DMS 273 (cell line): ENCODE data around the gene CD151.

Experiments
- DNase-seq: peaks from one replicate; lab custom pipeline; 2025; ENCODE audit not compliant: unreplicated experiment; lab: John Stamatoyannopoulos, UW

CD151 gene

DNA sequence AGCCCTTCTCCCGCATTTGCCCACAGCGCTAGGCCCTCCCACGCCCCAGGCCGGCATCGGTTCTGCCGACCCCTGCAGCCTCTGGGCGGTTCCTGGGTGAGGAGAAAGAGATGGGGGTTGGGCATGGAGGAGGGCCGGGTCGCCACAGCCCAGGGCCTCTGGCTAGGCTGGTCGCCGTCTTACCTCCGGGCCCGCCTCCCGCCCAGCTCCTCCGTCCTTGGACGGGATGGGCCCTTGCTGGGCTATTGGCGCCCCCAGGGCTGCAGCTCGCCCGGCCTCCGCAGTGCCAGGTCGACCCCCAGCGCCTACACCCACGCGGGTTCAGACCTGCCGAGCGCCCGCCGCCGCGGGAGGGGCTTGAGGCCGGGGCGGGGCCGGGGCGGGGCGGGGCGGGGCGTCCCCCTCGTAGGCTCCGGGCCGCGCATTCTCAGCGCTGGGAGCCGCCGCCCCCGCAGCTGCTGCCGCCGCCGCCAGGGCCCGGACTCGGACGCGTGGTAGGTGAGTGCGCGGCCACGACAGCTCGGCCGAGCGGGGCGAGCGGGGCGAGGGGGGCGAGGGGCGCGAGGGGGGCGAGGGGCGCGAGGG lies at the start of gene CD151:
CD151 (plus strand) TSS at position 424 of the 585 bp plus-strand sequence. CDS start 3,118 bp downstream, outside the sequence.
- DNase-seq = peak; percentile 83

DNA sequence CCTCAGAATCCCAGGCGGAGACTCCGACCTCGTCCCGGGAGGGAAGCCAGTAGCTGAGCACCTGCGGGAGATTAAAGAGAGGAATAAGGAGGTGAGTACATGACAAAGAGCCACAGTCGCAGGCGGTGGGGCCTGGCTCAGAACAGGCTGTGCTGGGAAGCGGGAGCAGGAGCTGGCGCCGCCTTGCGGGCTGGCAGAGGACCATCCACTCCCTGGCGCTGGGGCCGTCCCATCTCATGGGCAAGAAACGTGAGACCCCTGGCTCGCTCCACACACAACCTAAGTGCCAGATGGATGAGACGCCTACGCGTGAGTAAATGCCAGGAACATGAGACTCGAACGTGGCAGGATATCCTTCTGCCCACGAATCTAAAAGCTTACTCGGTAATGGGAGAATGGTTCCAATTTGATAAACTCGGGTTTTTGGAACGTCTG lies 49.2 kb upstream of the CD151 start:
- DNase-seq = peak; percentile 97

- DNase-seq = peak; percentile 73
Observed at GRCh38 chr11:786235-787083, 46.3 kb upstream of the CD151 start.

GRCh38 chr11:787084-787675 lies 45.6 kb upstream of the CD151 start:
- DNase-seq = no peak

GRCh38 chr11:788009-788640 lies 44.6 kb upstream of the CD151 start:
- DNase-seq = no peak

GRCh38 chr11:788953-789940 lies 43.5 kb upstream of the CD151 start:
- DNase-seq = no peak

GRCh38 chr11:789943-790342 lies 42.8 kb upstream of the CD151 start, which contains the start of gene CEND1:
CEND1 (minus strand) TSS chr11:790090; CDS start chr11:788576, 1,514 bp downstream.
- DNase-seq = peak; percentile 81

GRCh38 chr11:790721-791564 lies 41.8 kb upstream of the CD151 start:
- peak; percentile 79 for DNase-seq

DNA sequence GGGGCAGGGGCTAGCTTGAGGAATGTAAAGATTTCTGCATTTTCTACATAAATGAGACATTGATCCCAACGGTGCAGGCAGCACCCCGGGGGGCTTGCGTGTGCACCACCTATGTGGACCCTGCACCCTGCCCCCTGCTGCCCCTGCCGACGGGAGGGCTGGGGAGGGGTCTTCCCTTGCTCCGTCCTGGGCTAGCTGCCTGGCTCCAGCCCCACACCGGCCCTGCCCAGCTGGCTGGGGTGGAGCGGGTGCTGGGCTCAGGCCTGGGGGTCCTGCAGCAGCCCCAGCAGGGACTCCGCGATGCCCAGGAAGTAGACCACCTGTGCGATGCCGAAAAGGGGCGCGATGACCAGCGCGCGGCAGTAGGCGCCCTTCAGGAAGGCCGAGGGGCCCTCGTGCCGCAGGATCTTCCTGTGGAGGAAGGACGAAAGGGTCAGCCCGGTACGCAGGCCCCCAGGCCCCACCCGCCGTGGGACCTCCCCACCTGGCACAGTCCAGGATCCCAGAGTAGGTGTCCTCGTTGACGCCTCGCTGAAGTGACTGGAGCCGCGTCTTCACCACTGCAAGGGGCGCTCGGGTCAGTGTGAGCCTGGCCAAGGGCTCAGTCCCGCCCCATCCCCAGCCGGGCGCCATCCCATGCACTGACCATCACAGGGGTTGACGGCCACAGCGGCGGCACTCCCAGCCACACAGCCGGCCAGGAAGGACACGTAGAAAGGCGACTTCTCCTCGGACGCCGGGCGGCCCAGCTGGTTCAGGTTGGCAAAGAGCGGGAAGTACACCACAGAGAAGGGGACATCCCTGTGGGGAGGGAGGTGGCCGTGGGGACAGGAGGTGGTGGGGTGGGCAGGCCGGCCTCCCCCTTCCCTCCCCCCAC lies 40.9 kb upstream of the CD151 start:
- no peak for DNase-seq

DNA sequence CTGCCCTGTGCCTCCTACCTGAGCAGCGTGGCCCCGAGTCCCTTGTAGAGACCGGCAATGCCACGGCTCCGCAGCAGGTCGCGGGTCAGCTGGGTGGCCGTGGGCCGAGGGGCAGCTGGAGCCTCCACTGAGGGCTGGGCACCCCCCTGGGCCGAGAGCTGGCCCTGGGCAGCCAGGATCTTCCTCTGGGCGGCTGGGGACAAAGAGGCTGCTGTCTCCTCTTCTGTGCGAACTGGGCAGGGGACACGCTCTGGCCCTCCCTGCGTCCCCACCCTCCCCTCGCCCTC lies 40.3 kb upstream of the CD151 start:
- DNase-seq = no peak

GRCh38 chr11:792873-793272 lies 39.9 kb upstream of the CD151 start:
- no peak for DNase-seq

DNA sequence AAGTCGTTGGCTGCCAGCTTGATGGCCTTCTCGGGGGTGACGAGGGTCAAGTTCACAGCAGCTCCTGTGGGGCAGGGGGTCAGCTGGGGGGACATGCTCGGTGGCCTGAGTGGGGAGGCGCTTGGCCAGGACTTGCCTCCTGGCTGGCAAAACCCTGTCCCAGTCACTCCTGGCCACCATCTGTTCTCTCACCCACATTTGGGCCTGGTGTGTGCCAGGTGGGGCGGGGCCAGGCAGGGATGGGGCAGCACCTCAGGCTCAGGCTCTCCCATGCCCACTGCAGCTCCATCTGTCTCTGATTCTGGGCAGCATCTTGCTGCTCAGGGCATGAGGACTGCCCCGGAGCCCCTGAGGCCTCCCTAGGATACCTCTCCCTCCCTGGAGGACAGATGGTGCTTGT lies 39.2 kb upstream of the CD151 start:
- peak; percentile 95 for DNase-seq

GRCh38 chr11:794013-794765 lies 38.6 kb upstream of the CD151 start:
- DNase-seq = peak; percentile 67

- DNase-seq = peak; percentile 81
Observed at GRCh38 chr11:794766-795633, 37.8 kb upstream of the CD151 start.

DNA sequence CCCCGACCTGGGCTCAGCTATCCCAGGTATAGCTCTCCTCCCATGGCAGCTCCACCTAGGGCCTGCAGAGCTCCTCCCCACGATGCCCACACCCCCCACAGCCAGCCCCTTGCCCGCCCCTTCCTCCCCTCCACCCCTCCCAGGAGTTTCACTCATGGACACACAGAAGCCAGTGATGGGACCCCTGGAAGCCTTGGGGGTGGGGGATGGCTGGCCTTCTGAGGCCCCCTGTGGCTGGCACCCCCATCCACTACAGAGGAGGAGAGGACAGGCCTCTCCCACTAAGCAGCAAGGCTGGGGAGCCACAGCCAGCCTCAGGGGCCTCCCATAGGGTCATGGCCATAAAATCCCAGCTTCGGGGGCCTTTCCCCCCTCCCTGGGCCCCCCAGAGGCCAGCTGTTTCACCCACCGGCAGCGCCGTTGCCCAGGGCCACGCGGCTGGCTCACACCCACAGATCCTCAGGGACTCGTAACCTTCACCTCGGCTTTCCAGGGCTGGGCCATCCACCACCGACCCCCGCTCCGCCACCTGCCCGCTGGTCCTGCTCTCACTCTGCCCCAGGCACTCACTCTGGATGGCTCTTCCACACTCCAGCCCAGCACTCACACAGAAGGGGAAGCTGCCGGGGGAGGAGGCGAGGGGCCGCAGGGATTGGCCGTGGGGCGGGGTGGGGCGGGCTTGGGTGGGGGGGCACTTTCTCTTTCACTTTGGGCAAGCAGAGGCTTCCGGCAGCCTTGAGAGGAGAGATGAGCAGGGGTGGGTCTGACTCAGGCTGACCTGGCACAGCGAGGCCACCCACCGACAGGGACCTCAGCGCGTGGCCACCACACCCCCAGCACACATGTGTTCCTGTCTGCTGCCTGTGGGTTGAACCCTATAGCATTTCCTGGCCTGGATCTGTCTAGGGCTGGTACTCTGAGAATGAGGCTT lies 36.9 kb upstream of the CD151 start:
- peak; percentile 89 for DNase-seq
